MCF 10A (cell line): ENCODE results near the gene SOHLH2. TPM values are rescaled to one million over a fixed set of nuclear protein-coding genes. Genes with fewer than 3 reads are reported as not detected.

Experiments used
- BruUV-seq: library from RNA; stranded (reverse); fragments of 400-500 nt; replicated peaks from 2 replicates; lab custom pipeline; 2021; lab: Mats Ljungman, UMichigan
- CTCF ChIA-PET: fragments of 300-600 bp; sonication (Branson Sonifier 250); formaldehyde crosslinking; extraction: SDS; loops from one replicate; lab custom pipeline; 2021; ENCODE audit warnings: antibody characterized with exemption, inconsistent platforms; lab: Yijun Ruan, JAX
- POLR2A ChIA-PET: fragments of 300-600, 350-650 bp; sonication (Branson Sonifier 250); formaldehyde crosslinking; extraction: SDS; loops from one replicate; lab custom pipeline; 2020; ENCODE audit warnings: antibody characterized with exemption, inconsistent platforms; lab: Yijun Ruan, JAX
- DNase-seq: peaks from one replicate; pipeline ENCODE4 v3.0.0-alpha.2; 2018; ENCODE audit not compliant: unreplicated experiment
- H3K27ac Mint-ChIP-seq: one replicate; pipeline ENCODE4 v1.8.0; 2022; ENCODE audit warnings: mild to moderate bottlenecking, low read depth, mixed read lengths; ENCODE audit not compliant: unreplicated experiment
- H3K27me3 Mint-ChIP-seq: one replicate; pipeline ENCODE4 v1.8.0; 2022; ENCODE audit warnings: mixed read lengths; ENCODE audit not compliant: insufficient read depth, unreplicated experiment
- H3K36me3 Mint-ChIP-seq: one replicate; pipeline ENCODE4 v1.8.0; 2022; ENCODE audit warnings: mild to moderate bottlenecking, moderate library complexity, mixed read lengths; ENCODE audit not compliant: insufficient read depth, unreplicated experiment
- H3K4me1 Mint-ChIP-seq: one replicate; pipeline ENCODE4 v1.8.0; 2022; ENCODE audit warnings: mixed read lengths; ENCODE audit not compliant: insufficient read depth, unreplicated experiment
- H3K4me3 Mint-ChIP-seq: one replicate; pipeline ENCODE4 v1.8.0; 2022; ENCODE audit warnings: mild to moderate bottlenecking, moderate library complexity, mixed read lengths; ENCODE audit not compliant: unreplicated experiment
- H3K9me3 Mint-ChIP-seq: one replicate; pipeline ENCODE4 v1.8.0; 2022; ENCODE audit warnings: mixed read lengths; ENCODE audit not compliant: unreplicated experiment
- intact Hi-C: fragments of 100-400 bp; cut with micrococcal nuclease; formaldehyde crosslinking; loops from 2 replicates; pipeline ENCODE4 v1.14.1; 2022
- total RNA-seq: library from RNA; stranded (reverse); gene quantifications from 2 replicates; pipeline ENCODE4 v1.2.3, GENCODE V29; 2022
- TF ChIP-seq, protein P1 (sequence below): fragments of 200-600 bp; IDR thresholded peaks from one replicate; pipeline ENCODE4 v1.8.0; 2022; ENCODE audit warnings: antibody characterized with exemption, mild to moderate bottlenecking; ENCODE audit not compliant: unreplicated experiment

Gene SOHLH2
- total RNA-seq, 1 experiment from 2014 or later: 1.2 TPM

DNA sequence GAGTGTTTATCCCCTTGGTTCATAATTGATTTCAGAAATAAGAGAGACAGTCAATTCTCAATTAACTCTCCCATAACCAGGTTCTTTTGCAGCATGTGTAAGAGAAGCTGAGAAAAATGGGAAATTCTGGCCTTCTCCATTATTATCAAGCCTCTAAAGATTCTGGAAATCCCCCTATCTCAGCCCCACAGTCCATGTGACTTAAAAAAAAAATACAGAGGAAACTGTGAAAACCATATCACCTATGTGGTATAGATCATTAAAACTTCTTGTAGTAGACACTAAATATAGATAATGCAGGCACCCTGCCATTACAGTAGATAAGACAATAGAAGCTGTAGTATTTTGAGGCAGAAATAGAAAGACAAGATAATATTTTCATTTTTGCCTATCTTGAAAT, 34.3 kb upstream of the SOHLH2 start:
- no peaks in the 10 kb centered on the region for H3K4me1 Mint-ChIP-seq
- no TSS peak for BruUV-seq
- POLR2A ChIA-PET: interaction anchor here (1.0 kb wide), 1 partner anchor 22 kb away, joined by 3 read pairs; no protein-coding TSS in a partner anchor

DNA sequence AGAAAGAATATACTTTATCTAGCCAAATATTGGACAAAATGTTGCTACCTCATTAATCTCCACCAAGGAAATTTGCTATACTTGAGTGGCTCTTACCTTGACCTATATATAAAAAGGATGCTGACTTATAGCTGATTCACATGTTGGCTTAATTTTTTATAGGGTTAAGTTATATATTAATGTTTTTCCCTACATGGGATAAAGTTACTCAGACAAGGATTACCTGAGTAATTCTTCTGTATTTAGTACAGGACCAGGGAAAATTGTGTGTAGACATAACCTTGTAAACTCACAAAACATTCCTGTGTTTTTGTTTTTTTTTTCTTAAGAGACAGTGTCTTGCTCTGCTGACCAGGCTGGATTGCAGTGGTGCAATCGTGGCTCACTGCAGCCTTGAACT, 30.6 kb upstream of the SOHLH2 start:
- CTCF ChIA-PET: interaction anchor here (0.6 kb wide), 2 partner anchors 509 to 1899 kb away, joined by 3 read pairs; no protein-coding TSS in a partner anchor
- BruUV-seq: no TSS peak
- POLR2A ChIA-PET: interaction anchor here (0.6 kb wide), 1 partner anchor 15 kb away, joined by 3 read pairs; no protein-coding TSS in a partner anchor

More for the DNA sequence above, 34.3 kb upstream of the SOHLH2 start:
- Mint-ChIP-seq H3K4me3 (no peak overlapping the region), H3K27me3 (no peaks in the 10 kb centered on the region), H3K27ac (no peak overlapping the region), H3K9me3 (no peaks in the 10 kb centered on the region), H3K36me3 (no peaks in the 10 kb centered on the region)
- no peak for DNase-seq
- TF ChIP-seq, protein P1, sequence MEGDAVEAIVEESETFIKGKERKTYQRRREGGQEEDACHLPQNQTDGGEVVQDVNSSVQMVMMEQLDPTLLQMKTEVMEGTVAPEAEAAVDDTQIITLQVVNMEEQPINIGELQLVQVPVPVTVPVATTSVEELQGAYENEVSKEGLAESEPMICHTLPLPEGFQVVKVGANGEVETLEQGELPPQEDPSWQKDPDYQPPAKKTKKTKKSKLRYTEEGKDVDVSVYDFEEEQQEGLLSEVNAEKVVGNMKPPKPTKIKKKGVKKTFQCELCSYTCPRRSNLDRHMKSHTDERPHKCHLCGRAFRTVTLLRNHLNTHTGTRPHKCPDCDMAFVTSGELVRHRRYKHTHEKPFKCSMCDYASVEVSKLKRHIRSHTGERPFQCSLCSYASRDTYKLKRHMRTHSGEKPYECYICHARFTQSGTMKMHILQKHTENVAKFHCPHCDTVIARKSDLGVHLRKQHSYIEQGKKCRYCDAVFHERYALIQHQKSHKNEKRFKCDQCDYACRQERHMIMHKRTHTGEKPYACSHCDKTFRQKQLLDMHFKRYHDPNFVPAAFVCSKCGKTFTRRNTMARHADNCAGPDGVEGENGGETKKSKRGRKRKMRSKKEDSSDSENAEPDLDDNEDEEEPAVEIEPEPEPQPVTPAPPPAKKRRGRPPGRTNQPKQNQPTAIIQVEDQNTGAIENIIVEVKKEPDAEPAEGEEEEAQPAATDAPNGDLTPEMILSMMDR: no peak
- intact Hi-C loops: no loop called here
- CTCF ChIA-PET: interaction anchor here (0.6 kb wide), 1 partner anchor 996 kb away, joined by 3 read pairs; no protein-coding TSS in a partner anchor

DNA sequence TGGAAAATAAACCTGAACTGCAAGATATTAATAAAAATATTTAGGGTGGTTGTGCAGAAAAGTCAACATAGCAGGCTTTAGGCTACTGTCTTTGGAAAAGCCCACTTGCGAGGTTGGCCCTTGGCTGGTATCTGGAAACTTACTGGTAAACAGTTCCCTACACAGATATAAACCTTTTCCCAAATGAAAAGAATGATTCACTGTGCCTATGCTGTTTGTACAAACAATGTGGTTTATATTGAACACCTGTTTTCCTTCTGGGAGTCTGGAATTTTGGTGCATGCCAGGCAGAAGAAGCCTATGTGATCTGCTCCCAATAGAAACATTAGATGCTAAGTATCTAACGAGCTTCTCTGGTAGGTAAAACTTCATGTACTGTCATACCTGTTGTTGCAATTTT, 29.7 kb upstream of the SOHLH2 start:
- no peak overlapping the region for H3K27ac Mint-ChIP-seq
- no peak overlapping the region for H3K4me3 Mint-ChIP-seq
- no peaks in the 10 kb centered on the region for H3K27me3 Mint-ChIP-seq
- CTCF ChIA-PET: no interaction called here
- TF ChIP-seq, protein P1: no peak
- H3K9me3 Mint-ChIP-seq: no peaks in the 10 kb centered on the region
- DNase-seq: no peak
- H3K4me1 Mint-ChIP-seq: no peaks in the 10 kb centered on the region
- no peaks in the 10 kb centered on the region for H3K36me3 Mint-ChIP-seq
- intact Hi-C loops: no loop called here
- POLR2A ChIA-PET: interaction anchor here (0.6 kb wide), 1 partner anchor 8 kb away, joined by 5 read pairs; no protein-coding TSS in a partner anchor
- no TSS peak for BruUV-seq

More for the DNA sequence above, 30.6 kb upstream of the SOHLH2 start:
- no peak for DNase-seq
- TF ChIP-seq, protein P1: no peak
- intact Hi-C loops: no loop called here
- H3K36me3 Mint-ChIP-seq: no peaks in the 10 kb centered on the region
- no peaks in the 10 kb centered on the region for H3K4me1 Mint-ChIP-seq
- H3K9me3 Mint-ChIP-seq: no peaks in the 10 kb centered on the region
- H3K4me3 Mint-ChIP-seq: no peak overlapping the region
- H3K27me3 Mint-ChIP-seq: no peaks in the 10 kb centered on the region
- no peak overlapping the region for H3K27ac Mint-ChIP-seq

DNA sequence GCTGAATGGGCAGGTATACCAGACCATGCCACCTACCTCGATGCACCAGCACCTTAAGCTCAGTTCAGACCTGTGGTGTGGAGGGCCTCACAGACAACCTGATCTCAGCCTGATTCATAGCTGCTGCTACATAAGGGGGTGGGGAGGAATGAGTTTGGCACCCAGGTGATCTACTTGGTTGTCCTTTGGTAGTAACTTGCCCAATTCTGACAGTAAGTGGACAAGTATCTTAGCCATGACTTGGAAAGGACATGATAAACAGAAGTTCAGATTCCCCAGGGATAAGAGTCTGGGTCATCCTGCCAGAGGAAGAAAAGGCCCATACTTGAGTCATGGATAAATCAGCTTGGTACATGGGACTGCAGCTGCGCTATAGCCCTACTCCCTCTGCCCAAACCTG, 28.4 kb upstream of the SOHLH2 start:
- intact Hi-C loops: no loop called here
- Mint-ChIP-seq H3K9me3 (no peaks in the 10 kb centered on the region), H3K4me1 (no peaks in the 10 kb centered on the region), H3K36me3 (no peaks in the 10 kb centered on the region), H3K27ac (no peak overlapping the region), H3K4me3 (no peak overlapping the region), H3K27me3 (no peaks in the 10 kb centered on the region)
- no TSS peak for BruUV-seq
- ChIA-PET CTCF (interaction anchor here (0.5 kb wide), 1 partner anchor 70 kb away, joined by 4 read pairs; no protein-coding TSS in a partner anchor), POLR2A (no interaction called here)
- TF ChIP-seq, protein P1: no peak
- DNase-seq: no peak
